B cell (primary cell): Measurements from ENCODE around the gene SGCA. TPM values are rescaled to one million over a fixed set of nuclear protein-coding genes. Genes with fewer than 3 reads are reported as not detected.
A peak's percentile ranks its signal among the peaks of the same experiment; 100 is the strongest.

Source experiments
- ATAC-seq: fragments of 200-7000 bp; cut with Tn5 transposase; one replicate; pipeline ENCODE4 v1.10.0; 2021; ENCODE audit warnings: low read depth, mild to moderate bottlenecking, moderate number of reproducible peaks, moderate library complexity
- CTCF ChIA-PET: fragments of 350-600 bp; sonication (Branson Sonifier 250); formaldehyde crosslinking; loops from one replicate; lab custom pipeline; 2021; ENCODE audit warnings: antibody characterized with exemption, inconsistent platforms; lab: Charles Lee
- POLR2A ChIA-PET: fragments of 350-600 bp; sonication (Branson Sonifier 250); formaldehyde crosslinking; loops from one replicate; lab custom pipeline; 2021; ENCODE audit warnings: antibody characterized with exemption; lab: Charles Lee
- DNase-seq: peaks from one replicate; pipeline ENCODE4 v3.0.0; 2013
- H2AFZ ChIP-seq: 2 replicates; pipeline ENCODE4 v1.6.1; 2012; ENCODE audit warnings: mild to moderate bottlenecking, low read depth, low read length; ENCODE audit not compliant: insufficient read depth, poor library complexity, severe bottlenecking
- H3K27ac ChIP-seq, 2 donors: 1 replicate in 1 of 2; 2 replicates in 1 of 2; pipeline ENCODE4 v1.5.1; 2012 to 2013; ENCODE audit warnings: low read length in 2 of 2, mild to moderate bottlenecking in 2 of 2, moderate library complexity in 1 of 2
- H3K27me3 ChIP-seq, 4 experiments: fragments of 200-600 bp in 1 of 4; sonication (generic) in 1 of 4; replicated peaks in 1 of 4; 1 replicate in 2 of 4; 2 replicates in 2 of 4; pipeline versions ENCODE4 v1.6.1 to v1.7.0; 2013 to 2016; ENCODE audit warnings: low read length in 3 of 4, mild to moderate bottlenecking in 2 of 4, mixed read lengths in 1 of 4, moderate library complexity in 1 of 4; ENCODE audit not compliant: insufficient read depth in 4 of 4, control insufficient read depth in 3 of 4; ENCODE audit errors: control extremely low read depth in 1 of 4
- H3K36me3 ChIP-seq, 2 experiments: replicated peaks in 1 of 2; 1 replicate in 1 of 2; 2 replicates in 1 of 2; pipeline versions ENCODE4 v1.6.1 to v1.7.1; 2013; ENCODE audit warnings: low read length in 1 of 2; ENCODE audit not compliant: insufficient read depth in 2 of 2, control insufficient read depth in 1 of 2; ENCODE audit errors: control extremely low read depth in 1 of 2, extremely low read depth in 1 of 2
- H3K4me1 ChIP-seq, 2 donors: fragments of 200-600 bp in 1 of 2; sonication (generic) in 1 of 2; 1 replicate in 1 of 2; 2 replicates in 1 of 2; pipeline versions ENCODE4 v1.5.1 to v1.6.1; 2013 to 2017; ENCODE audit warnings: low read length in 2 of 2; ENCODE audit not compliant: control insufficient read depth in 2 of 2, insufficient read depth in 2 of 2
- H3K4me2 ChIP-seq: replicated peaks from 2 replicates; pipeline ENCODE3; 2012; ENCODE audit warnings: mild to moderate bottlenecking, low read depth, low read length; ENCODE audit not compliant: poor library complexity, severe bottlenecking
- H3K4me3 ChIP-seq, 5 experiments: fragments of 200-600 bp in 1 of 5; sonication (generic) in 1 of 5; 1 replicate in 3 of 5; 2 replicates in 2 of 5; pipeline versions ENCODE4 v1.5.1 to v1.7.0; 2011 to 2016; ENCODE audit warnings: low read length in 4 of 5, mild to moderate bottlenecking in 4 of 5, low read depth in 2 of 5, control low read depth in 1 of 5, moderate library complexity in 1 of 5; ENCODE audit not compliant: insufficient read depth in 1 of 5; ENCODE audit errors: control extremely low read depth in 1 of 5, extremely low read depth in 1 of 5
- H3K79me2 ChIP-seq: fragments of 200-600 bp; sonication (generic); one replicate; pipeline ENCODE4 v1.6.0; 2016; ENCODE audit warnings: low read length; ENCODE audit not compliant: control insufficient read depth, insufficient read depth
- H3K9ac ChIP-seq: fragments of 200-600 bp; sonication (generic); 2 replicates; pipeline ENCODE4 v1.6.1; 2017; ENCODE audit warnings: mild to moderate bottlenecking, low read length, moderate library complexity
- H3K9me3 ChIP-seq, 3 donors: one replicate each; pipeline versions ENCODE4 v1.6.1 to v1.7.1; 2013; ENCODE audit warnings: low read length in 2 of 3; ENCODE audit not compliant: control insufficient read depth in 2 of 3, insufficient read depth in 1 of 3; ENCODE audit errors: control extremely low read depth in 1 of 3
- H4K20me1 ChIP-seq: 2 replicates; pipeline ENCODE4 v1.6.0; 2012; ENCODE audit warnings: mild to moderate bottlenecking, low read length; ENCODE audit not compliant: insufficient read depth, control insufficient read depth, poor library complexity, severe bottlenecking
- H3K27ac Mint-ChIP-seq: one replicate; pipeline ENCODE4 v1.8.0; 2021; ENCODE audit warnings: mixed read lengths
- H3K27me3 Mint-ChIP-seq: one replicate; pipeline ENCODE4 v1.8.0; 2021; ENCODE audit warnings: mixed read lengths
- H3K4me1 Mint-ChIP-seq: one replicate; pipeline ENCODE4 v1.8.0; 2021; ENCODE audit warnings: mixed read lengths
- H3K4me3 Mint-ChIP-seq: one replicate; pipeline ENCODE4 v1.8.0; 2021; ENCODE audit warnings: mixed read lengths
- H3K9me3 Mint-ChIP-seq: one replicate; pipeline ENCODE4 v1.8.0; 2022; ENCODE audit warnings: mixed read lengths; ENCODE audit not compliant: insufficient read depth
- EZH2 ChIP-seq: IDR thresholded peaks from 2 replicates; pipeline ENCODE4 v1.6.1; 2012; ENCODE audit warnings: borderline replicate concordance, low read depth, mild to moderate bottlenecking, moderate library complexity, low read length; ENCODE audit not compliant: insufficient read depth, poor library complexity, severe bottlenecking
- WGBS: methylation state at CpG from one replicate; pipeline ENCODE4 v1.1.5; 2013; ENCODE audit warnings: missing lambda C conversion rate; ENCODE audit not compliant: insufficient coverage; 5-methylcytosine and 5-hydroxymethylcytosine counted together
- intact Hi-C: fragments of 100-400 bp; cut with micrococcal nuclease; formaldehyde crosslinking; loops from one replicate; pipeline ENCODE4 v1.10.0; 2022
- polyA plus RNA-seq: library from polyadenylated mRNA; depleted of rRNA; stranded (reverse); fragments of >200 nt; gene quantifications from 2 replicates; pipeline ENCODE4 v1.2.3, GENCODE V29; 2012
- total RNA-seq, 2 donors: library from RNA; stranded (reverse); fragments of 120-200 nt in 1 of 2; gene quantifications; 1 replicate in 1 of 2; 2 replicates in 1 of 2; pipeline versions ENCODE4 v1.2.3 to v1.2.4, GENCODE V29; 2013 to 2022
- TF ChIP-seq, protein P1 (sequence below): fragments of 200-600 bp; IDR thresholded peaks from one replicate; pipeline ENCODE4 v1.8.0; 2022; ENCODE audit warnings: antibody characterized with exemption, mild to moderate bottlenecking

Gene SGCA
- total and polyA plus RNA-seq, 2 donors (not counting 1 experiment from before 2014, with no cell fraction given), result 4.4 to 4.5 TPM

DNA sequence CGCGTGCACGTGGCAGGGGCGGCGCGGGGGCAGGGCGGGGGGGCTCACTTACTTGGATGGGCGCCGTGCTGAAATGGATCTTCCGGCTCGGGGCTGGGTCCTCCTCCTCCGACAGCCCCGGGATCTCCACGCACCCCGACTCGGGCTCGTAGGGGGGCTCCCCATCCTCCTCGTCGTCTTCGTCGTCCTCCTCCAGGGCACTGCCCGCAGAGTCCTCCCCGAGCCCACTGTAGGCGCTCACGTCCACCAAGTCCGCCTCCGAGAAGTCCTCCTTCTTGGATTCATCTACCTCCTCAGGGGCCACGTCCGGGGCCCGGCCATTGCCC is 16.8 kb upstream of the SGCA start:
- no peak for TF ChIP-seq EZH2
- TF ChIP-seq, protein P1, sequence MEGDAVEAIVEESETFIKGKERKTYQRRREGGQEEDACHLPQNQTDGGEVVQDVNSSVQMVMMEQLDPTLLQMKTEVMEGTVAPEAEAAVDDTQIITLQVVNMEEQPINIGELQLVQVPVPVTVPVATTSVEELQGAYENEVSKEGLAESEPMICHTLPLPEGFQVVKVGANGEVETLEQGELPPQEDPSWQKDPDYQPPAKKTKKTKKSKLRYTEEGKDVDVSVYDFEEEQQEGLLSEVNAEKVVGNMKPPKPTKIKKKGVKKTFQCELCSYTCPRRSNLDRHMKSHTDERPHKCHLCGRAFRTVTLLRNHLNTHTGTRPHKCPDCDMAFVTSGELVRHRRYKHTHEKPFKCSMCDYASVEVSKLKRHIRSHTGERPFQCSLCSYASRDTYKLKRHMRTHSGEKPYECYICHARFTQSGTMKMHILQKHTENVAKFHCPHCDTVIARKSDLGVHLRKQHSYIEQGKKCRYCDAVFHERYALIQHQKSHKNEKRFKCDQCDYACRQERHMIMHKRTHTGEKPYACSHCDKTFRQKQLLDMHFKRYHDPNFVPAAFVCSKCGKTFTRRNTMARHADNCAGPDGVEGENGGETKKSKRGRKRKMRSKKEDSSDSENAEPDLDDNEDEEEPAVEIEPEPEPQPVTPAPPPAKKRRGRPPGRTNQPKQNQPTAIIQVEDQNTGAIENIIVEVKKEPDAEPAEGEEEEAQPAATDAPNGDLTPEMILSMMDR, result no peak
- Histone ChIP-seq H3K4me3 (peak overlapping the region; percentile 49 to 97 (median 85)), H3K79me2 (peaks cover 68% of the 10 kb centered on the region), H3K4me1 (peaks cover 40 to 54% of the 10 kb centered on the region in 2 donors), H3K9ac (peak overlapping the region; percentile 95), H3K9me3 (no peaks in the 10 kb centered on the region), H3K27me3 (no peaks in the 10 kb centered on the region), H3K4me2 (peak overlapping the region; percentile 92), H2AFZ (peak overlapping the region; percentile 34), H3K27ac (peak overlapping the region; percentile 82 to 94), H4K20me1 (peaks cover 61% of the 10 kb centered on the region), H3K36me3 (peaks cover 0 to 24% of the 10 kb centered on the region in 2 experiments)
- ATAC-seq, result no peak
- intact Hi-C loops, result no loop called here
- Mint-ChIP-seq H3K4me3 (peak overlapping the region; percentile 100), H3K4me1 (peaks cover 50% of the 10 kb centered on the region), H3K27me3 (no peaks in the 10 kb centered on the region), H3K9me3 (no peaks in the 10 kb centered on the region), H3K27ac (peak overlapping the region; percentile 98)
- ChIA-PET POLR2A (interaction anchor here (1.1 to 3.8 kb wide), 5 partner anchors 10 to 29 kb away, joined by 3 to 22 read pairs (median 8); no protein-coding TSS in a partner anchor), CTCF (interaction anchor here (1.1 to 5.1 kb wide), 7 partner anchors 9 to 56 kb away, joined by 4 to 65 read pairs (median 12); partner anchors contain the start of gene PDK2)
- no peak for DNase-seq
- WGBS, result 0% methylated on average over 30 of the region's 30 CpGs
